Tibial artery (tissue), 4 donors: Measurements from ENCODE around the gene NARF.
"Not testable (repeated sequence)": the region's sequence is repeated elsewhere in the genome, so short reads cannot be mapped to it uniquely, and the experiment has no call there.

Source experiments
- DNase-seq, 2 donors: peaks; one replicate each; pipeline ENCODE4 v3.0.0-alpha.2; 2019
- H3K27ac ChIP-seq, 2 donors: fragments of 200-600 bp; sonication (generic) in 1 of 2; 1 replicate in 1 of 2; 2 replicates in 1 of 2; pipeline ENCODE4 v1.5.1; 2018 to 2019; ENCODE audit warnings: mild to moderate bottlenecking in 1 of 2
- H3K27me3 ChIP-seq, 2 donors: fragments of 200-600 bp; sonication (generic) in 1 of 2; one replicate each; pipeline versions ENCODE4 v1.5.1 to v1.6.0; 2016 to 2019
- H3K36me3 ChIP-seq, 3 donors: fragments of 200-600 bp; sonication (generic) in 2 of 3; one replicate each; pipeline ENCODE4 v1.5.1; 2016 to 2019; ENCODE audit warnings: mild to moderate bottlenecking in 2 of 3
- H3K4me1 ChIP-seq, 4 donors: fragments of 200-600 bp; sonication (generic) in 2 of 4; 1 replicate in 3 of 4; 2 replicates in 1 of 4; pipeline ENCODE4 v1.5.1; 2016 to 2019
- H3K4me3 ChIP-seq, 2 donors: fragments of 200-600 bp; sonication (generic) in 1 of 2; 1 replicate in 1 of 2; 2 replicates in 1 of 2; pipeline ENCODE4 v1.5.1; 2018 to 2019; ENCODE audit warnings: mild to moderate bottlenecking in 2 of 2
- H3K9me3 ChIP-seq, 3 donors: fragments of 200-600 bp; sonication (generic) in 1 of 3; one replicate each; pipeline ENCODE4 v1.5.1; 2016 to 2019
- intact Hi-C: fragments of 100-400 bp; cut with DNase I; formaldehyde crosslinking; loops from one replicate; pipeline ENCODE4 v1.15.0; 2023; ENCODE audit warnings: low total_unique reads
- TF ChIP-seq, protein P1 (sequence below), 2 experiments: fragments of 200-600 bp in 1 of 2; fragments of 450-650 bp in 1 of 2; IDR thresholded peaks; one replicate each; pipeline ENCODE4 v1.5.1; 2017 to 2019; ENCODE audit warnings: antibody characterized with exemption in 2 of 2, mild to moderate bottlenecking in 1 of 2, moderate library complexity in 1 of 2

The NARF gene

GRCh38 chr17:82458179-82458884 lies at the start of gene NARF:
Gene NARF (plus strand): TSS chr17:82458741. CDS start chr17:82458804, 63 bp downstream.
- TF ChIP-seq, protein P1, sequence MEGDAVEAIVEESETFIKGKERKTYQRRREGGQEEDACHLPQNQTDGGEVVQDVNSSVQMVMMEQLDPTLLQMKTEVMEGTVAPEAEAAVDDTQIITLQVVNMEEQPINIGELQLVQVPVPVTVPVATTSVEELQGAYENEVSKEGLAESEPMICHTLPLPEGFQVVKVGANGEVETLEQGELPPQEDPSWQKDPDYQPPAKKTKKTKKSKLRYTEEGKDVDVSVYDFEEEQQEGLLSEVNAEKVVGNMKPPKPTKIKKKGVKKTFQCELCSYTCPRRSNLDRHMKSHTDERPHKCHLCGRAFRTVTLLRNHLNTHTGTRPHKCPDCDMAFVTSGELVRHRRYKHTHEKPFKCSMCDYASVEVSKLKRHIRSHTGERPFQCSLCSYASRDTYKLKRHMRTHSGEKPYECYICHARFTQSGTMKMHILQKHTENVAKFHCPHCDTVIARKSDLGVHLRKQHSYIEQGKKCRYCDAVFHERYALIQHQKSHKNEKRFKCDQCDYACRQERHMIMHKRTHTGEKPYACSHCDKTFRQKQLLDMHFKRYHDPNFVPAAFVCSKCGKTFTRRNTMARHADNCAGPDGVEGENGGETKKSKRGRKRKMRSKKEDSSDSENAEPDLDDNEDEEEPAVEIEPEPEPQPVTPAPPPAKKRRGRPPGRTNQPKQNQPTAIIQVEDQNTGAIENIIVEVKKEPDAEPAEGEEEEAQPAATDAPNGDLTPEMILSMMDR (IDR thresholded peaks at IDR 0.05), result no peak
- Histone ChIP-seq H3K27ac (peak within 1 kb of the TSS; percentile 100), H3K4me3 (peak within 1 kb of the TSS; percentile 83 to 88), H3K27me3 (no peaks in the 10 kb centered on the region), H3K36me3 (peaks cover 9 to 34% (median 33%) of the 10 kb centered on the region in 3 donors), H3K4me1 (peaks cover 0 to 24% (median 15%) of the 10 kb centered on the region in 4 donors), H3K9me3 (no peaks in the 10 kb centered on the region)
- intact Hi-C loops, result loop anchor here (10.0 kb wide), 1 partner anchor 96 kb away; no protein-coding TSS in a partner anchor
- DNase-seq, result peak; percentile 97 to 99

DNA sequence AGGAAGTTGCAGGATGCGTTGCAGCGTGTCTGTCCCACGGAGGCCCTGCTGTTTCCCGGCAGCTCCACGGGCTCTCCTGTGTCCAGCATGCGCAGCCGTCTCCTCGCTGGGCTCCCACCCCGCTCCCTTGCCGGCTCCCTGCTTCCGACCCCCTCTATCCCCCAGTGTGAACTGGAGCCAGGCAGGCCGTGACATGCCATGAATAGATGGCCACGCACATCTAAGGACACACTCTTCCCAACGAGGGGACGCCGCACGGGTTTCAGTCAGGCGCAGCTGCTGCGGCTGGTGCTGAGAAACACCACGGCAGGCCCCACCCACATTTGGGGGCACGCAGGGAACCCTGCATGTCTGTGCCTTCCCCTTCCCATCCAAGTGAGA lies 49.6 kb upstream of the NARF start:
- TF ChIP-seq, protein P1 (IDR thresholded peaks at IDR 0.05), result no peak
- H3K27ac ChIP-seq, result no peak overlapping the region
- H3K4me1 ChIP-seq, result no peaks in the 10 kb centered on the region
- H3K9me3 ChIP-seq, result no peaks in the 10 kb centered on the region
- no peaks in the 10 kb centered on the region for H3K27me3 ChIP-seq
- H3K4me3 ChIP-seq, result no peak overlapping the region
- no peak for DNase-seq
- peaks cover 12 to 68% (median 21%) of the 10 kb centered on the region in 3 donors for H3K36me3 ChIP-seq
- intact Hi-C loops, result no loop called here

GRCh38 chr17:82410014-82410716 lies 48.4 kb upstream of the NARF start:
- Histone ChIP-seq H3K36me3 (peaks cover 8 to 59% (median 16%) of the 10 kb centered on the region in 3 donors), H3K27me3 (no peaks in the 10 kb centered on the region), H3K27ac (no peak overlapping the region), H3K9me3 (no peaks in the 10 kb centered on the region), H3K4me3 (no peak overlapping the region), H3K4me1 (peaks cover 0 to 5% (median 4%) of the 10 kb centered on the region in 4 donors)
- intact Hi-C loops, result loop anchor here (5.0 kb wide), 1 partner anchor 53 kb away; the partner anchor contains the start of gene TEX19
- no peak for DNase-seq
- TF ChIP-seq, protein P1 (IDR thresholded peaks at IDR 0.05), result no peak

- Histone ChIP-seq H3K4me3 (no peak overlapping the region), H3K36me3 (peaks cover 8 to 46% (median 12%) of the 10 kb centered on the region in 3 donors), H3K27me3 (no peaks in the 10 kb centered on the region), H3K27ac (no peak overlapping the region), H3K4me1 (peaks cover 0 to 5% (median 4%) of the 10 kb centered on the region in 4 donors), H3K9me3 (no peaks in the 10 kb centered on the region)
- intact Hi-C loops, result loop anchor here (5.0 kb wide), 1 partner anchor 54 kb away; the partner anchor contains the start of gene TEX19
- no peak for DNase-seq
- TF ChIP-seq, protein P1 (IDR thresholded peaks at IDR 0.05), result no peak
These were observed 47.0 kb upstream of the NARF start for GRCh38 chr17:82411396-82412053.

GRCh38 chr17:82412081-82412480 lies 46.5 kb upstream of the NARF start:
- H3K36me3 ChIP-seq, result peaks cover 8 to 42% (median 12%) of the 10 kb centered on the region in 3 donors
- intact Hi-C loops, result loop anchor here (5.0 kb wide), 1 partner anchor 55 kb away; the partner anchor contains the start of gene TEX19
- not testable (repeated sequence) for DNase-seq, H3K27me3 ChIP-seq, H3K4me1 ChIP-seq, H3K4me3 ChIP-seq, H3K27ac ChIP-seq, H3K9me3 ChIP-seq
